Measurements from ENCODE around the gene TASP1.

TASP1 gene

DNA sequence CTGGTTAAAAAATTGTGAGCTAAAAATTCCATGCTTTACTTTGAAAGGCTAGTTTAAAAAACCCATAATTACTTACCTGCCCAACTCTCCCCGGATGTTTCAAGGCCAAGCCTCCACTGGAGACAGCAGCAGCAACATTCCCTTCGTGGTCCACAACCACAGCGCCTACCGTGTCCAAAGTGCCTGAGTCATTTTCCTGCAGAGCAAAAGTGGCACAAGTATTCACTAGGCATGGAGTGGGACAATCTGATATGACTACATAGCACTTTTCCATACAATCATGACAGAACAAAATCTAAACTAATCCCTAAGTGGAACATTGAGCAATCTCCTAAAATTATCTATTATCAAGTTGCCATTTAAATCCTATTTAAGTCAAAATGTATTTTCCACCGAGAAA, 104.8 kb downstream of the TASP1 start:
- Histone ChIP-seq H3K4me3 (ENCODE audit: low read depth, low read length) (no peak overlapping the region), H3K9ac (ENCODE audit: low read length) (no peak overlapping the region), H3K9me3 (ENCODE audit: control insufficient read depth, insufficient read depth, low read depth, low read length) (no peaks in the 10 kb centered on the region), H3K36me3 (ENCODE audit: control insufficient read depth, insufficient read depth, low read length) (no peaks in the 10 kb centered on the region), H3K4me1 (ENCODE audit: control insufficient read depth, insufficient read depth, low read length) (no peaks in the 10 kb centered on the region), H3K27ac (ENCODE audit: low read depth, low read length) (no peak overlapping the region), H3K27me3 (ENCODE audit: control insufficient read depth, insufficient read depth, low read length) (no peaks in the 10 kb centered on the region)

DNA sequence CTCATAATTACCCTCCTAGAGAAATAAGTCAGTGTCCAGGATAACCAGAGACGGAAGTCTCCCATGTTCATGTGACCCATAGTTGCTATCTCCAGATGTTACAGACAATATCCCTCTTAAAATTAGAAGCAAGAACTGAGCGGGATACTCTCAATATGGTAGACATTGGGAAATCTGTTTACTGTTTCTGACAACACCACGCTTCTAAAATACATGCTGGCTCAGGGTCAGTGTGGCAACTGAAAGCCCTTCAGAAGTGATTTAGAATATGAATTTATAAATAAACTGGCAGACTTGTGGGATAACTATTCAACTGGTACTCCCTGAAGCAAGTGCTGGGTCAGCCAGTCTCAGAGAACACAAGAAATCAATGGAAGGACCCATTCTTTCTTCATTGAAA, 108.6 kb downstream of the TASP1 start:
- no peak overlapping the region for H3K4me3 ChIP-seq (ENCODE audit: low read depth, low read length)
- H3K4me1 ChIP-seq (ENCODE audit: control insufficient read depth, insufficient read depth, low read length), result no peaks in the 10 kb centered on the region
- no peak overlapping the region for H3K9ac ChIP-seq (ENCODE audit: low read length)
- H3K27ac ChIP-seq (ENCODE audit: low read depth, low read length), result no peak overlapping the region
- H3K36me3 ChIP-seq (ENCODE audit: control insufficient read depth, insufficient read depth, low read length), result no peaks in the 10 kb centered on the region
- H3K27me3 ChIP-seq (ENCODE audit: control insufficient read depth, insufficient read depth, low read length), result no peaks in the 10 kb centered on the region
- no peaks in the 10 kb centered on the region for H3K9me3 ChIP-seq (ENCODE audit: control insufficient read depth, insufficient read depth, low read depth, low read length)

DNA sequence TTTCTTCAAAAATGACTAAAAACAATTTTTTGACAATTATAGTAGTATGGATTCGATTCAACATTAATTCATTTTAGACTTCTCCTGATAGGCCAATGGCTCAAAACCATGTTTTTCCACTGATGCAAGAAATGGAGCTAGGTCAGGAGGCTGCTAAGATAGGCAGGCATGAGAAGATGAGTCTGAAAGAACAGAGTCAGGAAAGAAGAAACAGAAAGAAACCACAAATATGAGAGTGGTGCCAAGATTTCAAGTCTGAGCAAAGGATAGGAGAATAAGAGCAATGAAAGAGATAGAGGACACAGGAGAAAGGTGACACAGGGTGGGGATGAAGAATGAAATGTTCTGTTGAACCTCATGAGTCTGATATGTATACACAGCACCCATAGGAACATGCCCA, 112.2 kb downstream of the TASP1 start:
- no peak overlapping the region for H3K9ac ChIP-seq (ENCODE audit: low read length)
- no peak overlapping the region for H3K27ac ChIP-seq (ENCODE audit: low read depth, low read length)
- H3K36me3 ChIP-seq (ENCODE audit: control insufficient read depth, insufficient read depth, low read length), result no peaks in the 10 kb centered on the region; the same call in 1 of the 2 replicates
- H3K27me3 ChIP-seq (ENCODE audit: control insufficient read depth, insufficient read depth, low read length), result no peaks in the 10 kb centered on the region
- no peak overlapping the region for H3K4me3 ChIP-seq (ENCODE audit: low read depth, low read length)
- no peaks in the 10 kb centered on the region for H3K4me1 ChIP-seq (ENCODE audit: control insufficient read depth, insufficient read depth, low read length)
- H3K9me3 ChIP-seq (ENCODE audit: control insufficient read depth, insufficient read depth, low read depth, low read length), result no peaks in the 10 kb centered on the region

DNA sequence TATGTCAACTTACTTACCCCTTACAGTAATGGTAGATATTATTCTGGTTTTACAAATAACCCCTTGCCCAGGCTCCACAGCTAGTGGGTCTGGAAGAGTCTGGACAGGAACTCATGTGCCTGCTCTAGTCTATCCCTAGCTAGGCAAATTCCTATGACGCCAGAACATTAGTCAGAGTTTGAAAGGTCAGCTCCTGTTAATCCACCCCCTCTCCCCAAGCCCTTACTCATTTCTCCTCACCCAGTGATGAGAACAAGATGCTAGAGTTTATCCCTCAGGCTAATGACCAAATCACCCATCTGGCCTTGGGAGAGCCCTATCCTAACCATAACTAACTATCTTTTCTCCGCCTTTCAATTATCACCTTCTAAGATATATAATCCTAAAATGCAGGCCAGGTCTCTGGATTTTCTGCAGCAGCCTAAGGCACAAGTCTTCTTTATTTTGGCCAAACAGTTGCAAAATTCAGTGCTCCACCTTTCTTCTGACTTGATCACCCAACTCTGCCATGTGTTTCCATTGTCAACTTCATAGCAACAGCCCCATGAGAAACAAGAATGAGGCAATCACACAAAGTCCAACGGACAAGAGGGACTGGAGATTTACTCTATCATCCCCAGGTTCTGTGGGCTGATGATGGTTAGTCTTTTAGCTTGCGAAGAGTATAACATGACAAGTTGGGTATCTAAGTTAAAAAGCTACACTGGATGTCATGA, 113.3 kb downstream of the TASP1 start:
- Histone ChIP-seq H3K9ac (ENCODE audit: low read length) (no peak overlapping the region), H3K27ac (ENCODE audit: low read depth, low read length) (no peak overlapping the region), H3K9me3 (ENCODE audit: control insufficient read depth, insufficient read depth, low read depth, low read length) (no peaks in the 10 kb centered on the region), H3K36me3 (ENCODE audit: control insufficient read depth, insufficient read depth, low read length) (no peaks in the 10 kb centered on the region; the same call in 1 of the 2 replicates), H3K27me3 (ENCODE audit: control insufficient read depth, insufficient read depth, low read length) (no peaks in the 10 kb centered on the region), H3K4me3 (ENCODE audit: low read depth, low read length) (no peak overlapping the region), H3K4me1 (ENCODE audit: control insufficient read depth, insufficient read depth, low read length) (no peaks in the 10 kb centered on the region)

- no peaks in the 10 kb centered on the region; the same call in 1 of the 2 replicates for H3K36me3 ChIP-seq (ENCODE audit: control insufficient read depth, insufficient read depth, low read length)
- H3K9me3 ChIP-seq (ENCODE audit: control insufficient read depth, insufficient read depth, low read depth, low read length), result no peaks in the 10 kb centered on the region
- no peaks in the 10 kb centered on the region for H3K4me1 ChIP-seq (ENCODE audit: control insufficient read depth, insufficient read depth, low read length)
- no peak overlapping the region for H3K27ac ChIP-seq (ENCODE audit: low read depth, low read length)
- H3K4me3 ChIP-seq (ENCODE audit: low read depth, low read length), result no peak overlapping the region
- no peaks in the 10 kb centered on the region for H3K27me3 ChIP-seq (ENCODE audit: control insufficient read depth, insufficient read depth, low read length)
- no peak overlapping the region for H3K9ac ChIP-seq (ENCODE audit: low read length)
These were observed 114.4 kb downstream of the TASP1 start for GRCh38 chr20:13524339-13524738.

- H3K4me3 ChIP-seq (ENCODE audit: low read depth, low read length), result no peak overlapping the region
- no peak overlapping the region for H3K27ac ChIP-seq (ENCODE audit: low read depth, low read length)
- H3K9me3 ChIP-seq (ENCODE audit: control insufficient read depth, insufficient read depth, low read depth, low read length), result no peaks in the 10 kb centered on the region
- H3K27me3 ChIP-seq (ENCODE audit: control insufficient read depth, insufficient read depth, low read length), result no peaks in the 10 kb centered on the region
- no peaks in the 10 kb centered on the region for H3K36me3 ChIP-seq (ENCODE audit: control insufficient read depth, insufficient read depth, low read length)
- H3K4me1 ChIP-seq (ENCODE audit: control insufficient read depth, insufficient read depth, low read length), result no peaks in the 10 kb centered on the region
- no peak overlapping the region for H3K9ac ChIP-seq (ENCODE audit: low read length)
These were observed 120.9 kb downstream of the TASP1 start for GRCh38 chr20:13517831-13518230.

DNA sequence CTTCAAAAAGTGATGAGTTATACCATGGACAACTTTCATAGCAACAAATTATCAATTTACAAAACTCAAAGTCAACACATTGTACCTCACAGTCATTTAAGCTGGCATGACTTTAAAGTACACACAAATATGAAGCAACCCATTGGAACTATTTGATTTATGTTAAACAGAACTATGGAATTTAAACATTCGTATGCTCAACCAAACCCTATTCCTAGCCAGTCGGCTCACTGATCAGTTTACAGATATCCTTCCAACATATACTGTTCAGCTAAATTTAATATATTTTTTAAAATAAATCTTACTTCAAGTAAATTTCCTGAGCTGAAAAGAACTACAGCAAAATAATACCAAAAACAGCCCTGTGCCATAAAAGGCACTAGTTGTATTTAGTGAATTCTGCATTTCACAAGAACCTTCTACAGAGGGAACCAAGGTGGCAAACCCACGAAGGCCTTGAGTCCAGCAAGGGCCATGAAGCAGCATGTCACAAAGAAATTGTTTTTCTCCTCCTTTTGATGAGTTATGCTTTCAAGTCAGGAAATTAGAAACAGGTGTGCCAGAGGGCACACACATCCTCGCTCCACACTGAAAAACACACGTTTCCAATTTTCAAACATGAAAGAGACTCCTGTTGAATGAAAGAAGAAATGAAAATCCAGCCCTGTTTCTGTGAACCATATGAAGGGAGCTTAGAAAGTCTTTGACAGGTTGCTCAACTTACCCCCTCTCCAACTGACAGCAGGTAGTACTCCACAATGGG, 122.8 kb downstream of the TASP1 start:
- Histone ChIP-seq H3K27me3 (ENCODE audit: control insufficient read depth, insufficient read depth, low read length) (no peaks in the 10 kb centered on the region), H3K4me3 (ENCODE audit: low read depth, low read length) (no peak overlapping the region), H3K4me1 (ENCODE audit: control insufficient read depth, insufficient read depth, low read length) (no peaks in the 10 kb centered on the region), H3K9me3 (ENCODE audit: control insufficient read depth, insufficient read depth, low read depth, low read length) (no peaks in the 10 kb centered on the region), H3K9ac (ENCODE audit: low read length) (no peak overlapping the region), H3K27ac (ENCODE audit: low read depth, low read length) (no peak overlapping the region), H3K36me3 (ENCODE audit: control insufficient read depth, insufficient read depth, low read length) (no peaks in the 10 kb centered on the region)

GRCh38 chr20:13515291-13515690, 123.4 kb downstream of the TASP1 start:
- H3K9me3 ChIP-seq (ENCODE audit: control insufficient read depth, insufficient read depth, low read depth, low read length), result no peaks in the 10 kb centered on the region
- no peak overlapping the region for H3K27ac ChIP-seq (ENCODE audit: low read depth, low read length)
- H3K27me3 ChIP-seq (ENCODE audit: control insufficient read depth, insufficient read depth, low read length), result no peaks in the 10 kb centered on the region
- no peaks in the 10 kb centered on the region for H3K36me3 ChIP-seq (ENCODE audit: control insufficient read depth, insufficient read depth, low read length)
- no peaks in the 10 kb centered on the region for H3K4me1 ChIP-seq (ENCODE audit: control insufficient read depth, insufficient read depth, low read length)
- H3K9ac ChIP-seq (ENCODE audit: low read length), result no peak overlapping the region
- H3K4me3 ChIP-seq (ENCODE audit: low read depth, low read length), result no peak overlapping the region

DNA sequence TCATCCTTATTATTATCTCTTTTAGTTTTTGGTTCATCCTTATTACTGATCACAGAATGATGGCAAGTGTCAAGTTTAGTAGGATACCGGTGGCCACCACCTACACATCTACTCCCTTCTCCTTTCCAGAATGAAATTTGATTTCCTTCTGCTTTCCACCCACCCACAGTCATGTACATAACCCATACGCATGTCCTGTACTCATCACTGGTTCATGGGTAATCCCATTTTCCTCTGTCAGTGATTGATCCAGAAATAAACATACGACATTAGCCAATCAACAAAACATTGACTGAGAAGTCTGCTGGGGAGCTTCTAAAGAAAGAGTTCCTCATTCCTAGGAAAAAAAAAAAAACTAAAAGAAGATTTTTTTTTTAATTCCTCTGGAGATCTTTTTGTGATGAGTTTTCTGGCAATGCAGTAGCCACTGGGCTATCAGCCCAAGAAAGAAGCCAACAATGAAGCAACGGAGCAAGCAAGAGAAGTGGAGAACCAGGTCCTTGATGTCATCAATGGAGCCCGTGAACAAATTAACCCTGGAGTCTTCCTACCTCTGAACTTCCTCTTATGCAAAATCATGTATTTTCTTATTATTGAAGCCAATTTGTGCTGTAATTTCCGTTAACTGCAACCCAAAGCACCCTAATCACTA, 127.8 kb downstream of the TASP1 start:
- no peaks in the 10 kb centered on the region for H3K27me3 ChIP-seq (ENCODE audit: control insufficient read depth, insufficient read depth, low read length)
- H3K27ac ChIP-seq (ENCODE audit: low read depth, low read length), result no peak overlapping the region
- peaks cover 8% of the 10 kb centered on the region; the same call in 1 of the 2 replicates for H3K9me3 ChIP-seq (ENCODE audit: control insufficient read depth, insufficient read depth, low read depth, low read length)
- no peak overlapping the region for H3K4me3 ChIP-seq (ENCODE audit: low read depth, low read length)
- H3K9ac ChIP-seq (ENCODE audit: low read length), result no peak overlapping the region
- no peaks in the 10 kb centered on the region for H3K36me3 ChIP-seq (ENCODE audit: control insufficient read depth, insufficient read depth, low read length)
- no peaks in the 10 kb centered on the region for H3K4me1 ChIP-seq (ENCODE audit: control insufficient read depth, insufficient read depth, low read length)

- H3K9me3 ChIP-seq (ENCODE audit: control insufficient read depth, insufficient read depth, low read depth, low read length), result peaks cover 12% of the 10 kb centered on the region
- H3K9ac ChIP-seq (ENCODE audit: low read length), result no peak overlapping the region
- no peaks in the 10 kb centered on the region for H3K4me1 ChIP-seq (ENCODE audit: control insufficient read depth, insufficient read depth, low read length)
- H3K4me3 ChIP-seq (ENCODE audit: low read depth, low read length), result no peak overlapping the region
- no peaks in the 10 kb centered on the region for H3K27me3 ChIP-seq (ENCODE audit: control insufficient read depth, insufficient read depth, low read length)
- H3K27ac ChIP-seq (ENCODE audit: low read depth, low read length), result no peak overlapping the region
- peaks cover 2% of the 10 kb centered on the region; the same call in 1 of the 2 replicates for H3K36me3 ChIP-seq (ENCODE audit: control insufficient read depth, insufficient read depth, low read length)
These were observed 131.1 kb downstream of the TASP1 start for GRCh38 chr20:13507646-13508045.

GRCh38 chr20:13501500-13501899, 137.2 kb downstream of the TASP1 start:
- Histone ChIP-seq H3K9ac (ENCODE audit: low read length) (no peak overlapping the region), H3K27me3 (ENCODE audit: control insufficient read depth, insufficient read depth, low read length) (no peaks in the 10 kb centered on the region), H3K9me3 (ENCODE audit: control insufficient read depth, insufficient read depth, low read depth, low read length) (peaks cover 25% of the 10 kb centered on the region), H3K4me3 (ENCODE audit: low read depth, low read length) (no peak overlapping the region), H3K4me1 (ENCODE audit: control insufficient read depth, insufficient read depth, low read length) (no peaks in the 10 kb centered on the region), H3K27ac (ENCODE audit: low read depth, low read length) (no peak overlapping the region), H3K36me3 (ENCODE audit: control insufficient read depth, insufficient read depth, low read length) (peaks cover 8% of the 10 kb centered on the region; the same call in 1 of the 2 replicates)

Measured in HUES6 (cell line).